ENCODE results near the gene RCAN3.
A peak's percentile ranks its signal among the peaks of the same experiment; 100 is the strongest.
"Not testable (repeated sequence)": the region's sequence is repeated elsewhere in the genome, so short reads cannot be mapped to it uniquely, and the experiment has no call there.

The RCAN3 gene

GRCh38 chr1:24486331-24487065 lies 16.1 kb upstream of the RCAN3 start:
- no peak for DNase-seq

DNA sequence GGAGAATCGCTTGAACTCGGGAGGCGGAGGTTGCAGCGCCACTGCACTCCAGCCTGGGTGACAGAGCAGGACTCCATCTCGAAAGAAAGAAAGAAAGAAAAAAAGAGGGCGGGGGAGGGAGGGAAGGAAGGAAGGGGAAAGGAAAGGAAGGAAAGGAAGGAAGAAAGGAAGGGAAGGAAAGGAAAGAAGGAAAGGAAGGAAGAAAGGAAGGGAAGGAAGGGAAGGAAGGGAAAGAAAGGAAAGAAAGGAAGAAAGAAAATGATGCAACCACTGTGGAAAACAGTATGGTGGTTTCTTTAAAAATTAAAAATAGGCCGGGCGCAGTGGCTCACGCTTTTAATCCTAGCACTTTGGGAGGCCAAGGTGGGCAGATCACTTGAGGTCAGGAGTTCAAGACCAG lies 15.2 kb upstream of the RCAN3 start:
- DNase-seq = no peak

- DNase-seq = peak in 3 of 4 experiments; percentile 28 to 45 (median 43)
Observed at GRCh38 chr1:24488159-24488558, 14.5 kb upstream of the RCAN3 start.

GRCh38 chr1:24489674-24490073 lies 13.0 kb upstream of the RCAN3 start:
- no peak for DNase-seq

- no peak for DNase-seq
Observed at GRCh38 chr1:24490101-24490781, 12.4 kb upstream of the RCAN3 start.

DNA sequence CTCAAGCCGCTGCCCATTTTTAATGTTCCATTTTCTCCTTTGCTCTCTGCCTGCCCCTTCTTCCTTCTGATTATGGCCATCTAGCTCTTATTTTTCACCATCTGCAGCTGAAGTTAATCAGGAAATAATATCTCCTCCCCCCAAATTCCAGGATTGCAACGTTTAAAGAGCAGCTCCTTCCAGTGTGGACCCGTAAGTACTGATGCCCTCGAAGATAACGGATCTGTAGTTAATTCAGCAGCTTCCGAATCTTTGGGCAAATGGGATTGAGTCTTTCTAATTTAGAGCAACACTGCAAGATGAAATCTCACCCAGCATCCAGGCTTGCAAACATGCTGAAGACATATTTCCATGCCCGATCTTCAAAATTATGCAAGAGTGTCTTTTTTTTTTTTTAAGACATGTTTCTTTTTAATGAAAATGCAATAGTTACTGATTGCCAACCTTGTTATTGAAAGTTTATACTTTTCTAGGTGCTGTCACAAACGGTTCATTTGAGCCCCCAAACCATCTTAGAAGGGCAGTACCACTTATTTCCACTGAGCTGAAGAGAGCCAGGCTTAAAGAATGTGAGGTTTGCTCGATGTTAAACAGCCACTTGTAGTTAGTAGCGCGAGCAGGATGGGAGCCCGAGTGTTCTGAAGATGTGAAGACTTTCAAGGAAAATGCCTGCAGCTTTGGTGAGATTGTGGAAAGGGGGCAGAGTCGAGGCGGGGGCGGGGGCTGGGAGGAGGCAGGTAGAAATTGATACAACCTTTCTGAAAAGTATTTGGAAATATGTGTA lies 10.9 kb upstream of the RCAN3 start:
- DNase-seq = no peak

DNA sequence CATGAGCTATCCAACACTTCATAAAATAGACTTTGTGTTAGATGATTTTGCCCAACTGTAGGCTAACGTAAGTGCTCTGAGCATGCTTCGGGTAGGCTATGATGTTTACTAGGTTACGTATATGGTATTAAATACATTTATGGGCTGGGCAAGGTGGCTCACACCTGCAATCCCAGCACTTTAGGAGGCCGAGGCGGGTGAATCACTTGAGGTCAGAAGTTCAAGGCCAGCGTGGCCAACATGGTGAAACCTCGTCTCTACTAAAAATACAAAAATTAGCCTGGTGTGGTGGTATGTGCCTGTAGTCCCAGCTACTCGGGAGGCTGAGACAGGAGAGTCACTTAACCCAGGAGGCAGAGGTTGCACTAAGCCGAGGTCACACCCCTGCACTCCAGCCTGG lies 9.7 kb upstream of the RCAN3 start:
- not testable (repeated sequence) for DNase-seq

DNA sequence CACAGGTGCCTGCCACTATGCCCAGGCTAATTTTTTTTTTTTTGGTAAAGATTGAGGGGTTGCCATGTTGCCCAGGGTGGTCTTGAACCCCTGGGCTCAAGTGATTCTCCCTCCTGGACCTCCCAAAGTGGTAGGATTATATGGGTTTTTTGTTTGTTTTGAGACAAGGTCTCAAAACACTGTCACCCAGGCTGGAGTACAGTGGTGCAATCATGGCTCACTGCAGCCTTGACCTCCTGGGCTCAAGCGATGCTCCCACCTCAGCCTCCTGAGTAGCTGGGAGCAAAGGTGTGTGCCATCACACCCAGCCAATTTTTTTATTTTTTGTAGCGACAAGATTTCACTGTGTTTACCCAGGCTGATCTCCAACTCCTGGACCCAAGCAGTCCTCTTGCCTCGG lies 8.9 kb upstream of the RCAN3 start:
- DNase-seq = no peak

- no peak for DNase-seq
Observed at GRCh38 chr1:24498589-24498988, 4.0 kb upstream of the RCAN3 start.

GRCh38 chr1:24500448-24501048 lies 2.1 kb upstream of the RCAN3 start:
- DNase-seq = no peak

- DNase-seq = peak; percentile 53 to 76 (median 71)
Observed at GRCh38 chr1:24501371-24502064, 1.1 kb upstream of the RCAN3 start.

DNA sequence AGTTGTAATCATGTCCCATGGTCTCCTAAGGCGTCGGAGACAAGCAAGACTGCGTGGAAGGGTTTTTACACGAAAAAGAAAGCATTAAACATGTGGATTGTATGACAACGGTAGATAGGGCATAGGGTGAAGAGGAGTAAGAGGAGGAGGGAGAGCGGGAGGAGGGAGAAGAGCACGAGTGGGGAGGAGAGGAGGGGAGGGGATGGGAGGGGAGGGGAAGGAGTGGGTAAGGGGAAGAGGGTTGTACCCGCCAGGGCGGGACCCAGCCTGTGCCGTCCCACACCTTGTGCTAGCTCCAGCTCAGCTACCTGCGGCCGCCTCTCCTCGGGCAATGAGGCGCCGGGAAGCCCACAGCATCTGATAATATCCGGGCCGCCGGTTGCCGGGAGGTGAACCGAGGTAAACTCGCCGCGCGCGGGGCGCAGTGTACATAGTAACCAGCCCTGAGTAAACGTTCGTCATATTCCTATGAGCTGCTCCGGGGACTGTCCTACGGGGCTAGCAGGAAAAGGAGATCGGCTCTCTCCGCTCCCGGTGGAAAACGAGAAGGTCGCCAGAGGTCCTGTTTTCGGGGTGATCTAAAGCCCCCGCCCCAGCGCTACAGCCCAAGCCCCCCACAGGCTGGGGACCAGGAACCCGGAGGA lies 449 bp upstream of the RCAN3 start:
- peak; percentile 58 to 77 (median 62) for DNase-seq

DNA sequence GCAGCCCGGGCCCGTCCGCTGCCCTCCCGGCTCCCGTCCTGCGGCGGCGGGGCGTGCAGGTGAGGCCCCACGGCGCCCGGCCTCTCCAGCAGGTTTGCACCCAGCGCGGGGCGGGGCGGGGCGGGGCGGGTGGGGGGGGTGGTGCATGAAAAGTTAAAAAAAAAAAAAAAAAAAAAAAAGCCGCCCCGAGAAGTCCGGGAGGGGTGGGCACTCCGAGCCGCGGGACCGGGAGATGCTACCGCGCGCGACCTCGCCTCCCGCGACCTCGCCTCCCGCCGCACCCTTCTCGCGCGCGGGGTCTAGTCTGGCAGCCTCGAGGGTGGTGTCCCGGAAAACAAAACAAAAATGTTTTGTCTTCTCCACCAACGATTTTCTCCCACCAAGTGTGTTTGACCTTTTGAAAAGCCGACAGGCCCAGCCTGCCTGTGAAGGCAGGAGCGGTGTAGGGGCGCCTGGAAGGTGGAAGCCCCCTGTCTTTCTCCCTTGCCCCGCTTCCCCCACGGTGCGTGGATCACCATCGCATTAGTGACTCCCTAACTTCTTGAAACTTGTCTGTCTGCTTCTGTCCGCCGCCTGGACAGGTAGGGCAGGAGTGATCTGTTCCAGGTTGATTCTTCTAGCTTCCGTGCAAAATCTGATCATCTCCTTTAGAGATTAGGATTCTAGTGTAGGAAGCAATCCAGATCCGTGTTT lies 569 bp downstream of the RCAN3 start:
- DNase-seq = peak in 2 of 4 experiments; percentile 14 to 31

GRCh38 chr1:24503870-24504523 lies 1.4 kb downstream of the RCAN3 start:
- no peak for DNase-seq

DNA sequence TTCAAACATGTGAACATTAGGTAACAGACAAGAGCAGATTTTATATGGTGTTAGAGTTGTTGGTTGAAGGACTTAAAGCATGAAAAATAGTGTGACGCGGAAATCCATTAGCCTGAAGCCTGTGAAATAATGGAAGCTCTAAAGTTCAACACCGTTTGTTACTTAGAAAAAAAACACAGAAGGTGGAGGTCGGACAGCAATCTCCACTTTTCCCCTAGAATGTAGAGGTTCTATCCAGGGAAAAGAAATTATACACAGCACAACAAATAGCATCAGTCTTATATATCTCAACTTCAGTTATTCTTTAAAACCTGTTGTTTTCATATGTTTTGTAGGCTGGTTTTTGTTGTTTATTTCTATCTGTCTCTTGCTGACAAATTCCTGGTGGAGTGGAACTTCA lies 1.9 kb downstream of the RCAN3 start:
- DNase-seq = no peak

DNA sequence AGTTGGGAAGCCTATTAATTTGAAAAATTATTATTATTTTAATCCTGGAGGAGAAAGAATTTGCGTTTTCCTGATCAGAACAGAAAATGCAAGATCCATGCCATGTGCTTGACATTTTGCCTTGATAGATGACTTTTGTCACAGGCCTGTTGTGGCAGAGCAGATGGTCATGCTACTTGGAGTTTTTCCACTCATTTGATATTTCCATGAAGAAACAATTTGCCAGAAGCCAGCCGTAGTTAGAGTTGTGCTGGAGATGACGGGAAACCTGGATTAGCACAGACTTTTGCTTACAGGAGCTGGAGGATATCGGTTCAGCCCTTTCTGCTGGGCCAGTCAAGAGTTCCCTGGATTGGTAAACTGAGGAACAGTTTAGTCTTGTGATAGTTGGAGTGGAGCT lies 3.2 kb downstream of the RCAN3 start:
- DNase-seq = no peak

- DNase-seq = no peak
Observed at GRCh38 chr1:24506691-24507381, 4.2 kb downstream of the RCAN3 start.

- DNase-seq = no peak
Observed at GRCh38 chr1:24507405-24507804, 4.8 kb downstream of the RCAN3 start.

DNA sequence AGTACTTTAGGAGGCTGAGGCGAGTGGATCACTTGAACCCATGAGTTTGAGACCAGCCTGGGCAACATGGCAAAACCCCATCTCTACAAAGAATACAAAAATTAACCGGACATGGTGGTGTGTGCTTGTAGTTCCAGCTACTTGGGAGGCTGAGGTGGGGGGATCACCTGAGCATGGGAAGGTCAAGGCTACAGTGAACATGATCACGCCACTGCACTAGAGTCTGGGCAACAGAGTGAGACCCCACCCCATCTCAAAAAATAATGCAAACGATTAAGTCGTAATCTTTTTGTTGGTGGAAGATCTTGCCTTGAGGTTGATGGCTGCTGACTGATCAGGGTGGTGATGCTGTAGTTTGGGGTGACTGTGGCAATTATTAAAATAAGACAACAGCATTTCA lies 6.3 kb downstream of the RCAN3 start:
- no peak for DNase-seq

GRCh38 chr1:24513706-24514105 lies 11.1 kb downstream of the RCAN3 start:
- no peak for DNase-seq

Data from suppressor macrophage (primary cell).